GM21529 (cell line): ENCODE data around the gene CASR.

ENCODE experiments used
- ATAC-seq: cut with Tn5 transposase; IDR thresholded peaks from one replicate; pipeline ENCODE4 v1.9.1; 2021; ENCODE audit not compliant: unreplicated experiment

The CASR gene

DNA sequence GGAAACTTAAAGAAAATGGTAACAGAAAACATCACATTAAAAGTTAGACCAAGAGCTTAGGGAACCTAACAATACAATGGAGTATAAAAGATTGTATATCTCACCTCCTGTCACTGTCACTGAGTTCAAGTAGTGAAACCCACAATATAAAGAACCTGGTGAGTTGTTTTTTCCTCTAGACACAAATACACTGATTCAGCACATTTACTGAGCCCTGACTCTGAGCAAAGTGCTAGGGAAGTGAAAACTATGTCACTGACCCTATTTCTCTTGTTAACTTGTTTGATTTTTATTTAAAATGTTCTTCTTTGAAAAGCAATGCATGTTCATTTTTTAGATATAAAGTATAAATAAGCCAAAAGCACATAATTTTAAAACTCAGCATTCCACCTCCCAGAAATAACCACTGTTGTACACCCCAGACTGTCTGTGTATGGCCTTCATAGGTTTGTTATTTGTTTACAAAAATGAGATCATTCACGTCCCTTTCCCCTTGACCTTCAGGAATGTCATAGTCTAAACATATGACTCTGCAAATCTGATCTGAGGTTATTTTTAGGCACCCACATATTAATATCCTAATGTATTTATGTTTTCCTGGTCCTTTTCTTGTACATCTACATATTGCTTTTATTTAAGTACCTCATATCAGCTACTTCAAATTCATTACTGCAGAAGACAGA is 72.4 kb downstream of the CASR start:
- ATAC-seq: peak; percentile 73

DNA sequence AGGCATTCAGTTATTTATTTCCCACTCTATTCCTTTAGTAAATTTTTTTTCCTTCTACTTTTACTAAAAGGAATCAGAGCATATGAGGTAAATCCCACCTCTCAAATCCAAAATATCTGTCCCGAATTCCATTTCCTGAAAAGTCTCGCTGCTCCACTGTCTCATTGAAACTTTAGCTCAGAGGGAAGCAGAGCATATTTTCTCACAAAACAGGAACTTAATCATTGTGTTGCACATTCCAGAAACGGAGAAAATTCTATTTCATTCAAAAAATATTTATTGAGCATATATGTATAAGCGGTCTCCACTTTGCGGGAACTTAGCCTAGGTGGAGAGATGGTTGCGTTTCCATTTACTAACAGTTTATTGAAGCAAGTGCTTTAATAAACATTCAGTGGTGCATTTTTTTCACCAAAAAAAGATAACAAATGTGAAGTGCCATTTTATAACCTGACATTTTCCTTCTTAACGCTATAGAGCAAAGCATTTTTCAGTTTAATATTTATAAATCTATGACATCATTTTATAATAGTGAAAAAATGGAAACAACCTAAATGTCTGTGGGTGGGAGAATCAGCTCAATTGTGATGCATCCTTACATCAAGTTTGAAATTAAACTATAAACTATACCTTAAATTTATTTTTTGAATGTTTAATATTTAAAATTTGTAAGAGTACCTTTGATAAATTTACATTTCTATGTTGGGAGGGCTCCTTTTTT is 74.3 kb downstream of the CASR start:
- no peak for ATAC-seq

DNA sequence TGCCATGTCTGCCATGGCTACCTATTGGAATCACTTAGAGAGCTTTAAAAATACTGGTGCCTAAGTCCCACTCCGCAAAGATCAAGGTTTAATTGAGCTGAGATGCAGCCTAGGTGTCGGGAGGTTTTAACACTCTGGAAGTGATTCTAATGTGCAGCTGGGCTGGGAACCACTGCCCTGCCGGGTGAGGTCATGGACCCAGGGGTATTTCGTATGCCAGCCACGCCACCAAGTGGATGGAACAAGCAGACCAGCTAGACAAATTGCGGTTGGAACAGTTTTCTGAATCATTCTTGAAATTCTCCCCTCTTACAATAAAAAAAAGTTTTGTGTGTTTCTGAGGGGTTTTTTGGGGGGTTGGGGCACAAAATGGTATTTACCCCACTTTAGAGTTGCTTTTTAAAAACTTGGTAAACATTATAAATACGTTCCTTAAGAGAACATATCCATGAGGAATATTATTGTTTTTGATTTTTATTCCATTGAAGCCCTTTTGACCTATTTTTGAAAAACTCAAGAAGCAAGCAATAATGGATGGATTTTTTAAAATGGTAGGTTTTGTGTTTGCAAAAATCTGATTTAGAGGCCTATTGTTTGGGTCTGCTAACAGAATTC is 75.4 kb downstream of the CASR start:
- ATAC-seq: peak; percentile 80

DNA sequence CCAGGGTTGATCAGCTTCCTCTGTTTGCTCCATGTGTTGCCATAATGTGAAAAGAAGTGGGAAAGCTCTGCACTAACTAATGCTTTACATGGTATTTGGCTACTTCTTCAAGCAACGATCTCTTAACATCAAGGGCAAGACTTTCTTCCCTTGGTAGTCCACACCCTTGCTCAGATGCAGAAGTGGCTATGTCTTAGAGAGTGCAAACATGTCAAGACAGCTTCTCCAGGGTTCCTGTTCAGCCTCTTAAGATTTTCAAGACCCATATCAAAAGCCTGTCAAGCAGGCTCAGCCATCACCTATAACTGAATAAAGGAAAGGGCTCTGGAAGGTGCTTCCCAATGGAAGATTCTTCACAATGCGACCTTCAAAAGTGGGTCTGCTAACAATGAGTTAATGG is 76.7 kb downstream of the CASR start:
- no peak for ATAC-seq

DNA sequence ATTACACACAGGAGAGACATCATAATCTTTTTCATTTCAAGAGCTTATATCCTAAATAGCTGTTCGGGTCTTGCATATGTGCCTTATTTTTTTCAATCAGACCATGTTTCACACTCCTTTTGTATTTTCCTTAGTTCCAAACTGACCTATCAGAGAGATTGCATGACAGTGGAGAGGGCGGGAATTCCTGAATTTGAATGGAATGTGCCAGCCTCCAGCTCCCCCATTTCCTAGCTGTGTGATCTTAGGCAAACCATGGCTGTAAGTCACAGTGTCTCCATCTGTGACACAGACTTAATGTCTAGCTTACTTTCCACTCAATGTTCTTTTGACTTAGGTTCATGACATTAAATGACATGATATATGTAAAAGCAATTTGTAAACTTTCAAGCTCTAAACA is 79.6 kb downstream of the CASR start:
- ATAC-seq: no peak

GRCh38 chr3:122263974-122264588 is 80.6 kb downstream of the CASR start:
- ATAC-seq: no peak

DNA sequence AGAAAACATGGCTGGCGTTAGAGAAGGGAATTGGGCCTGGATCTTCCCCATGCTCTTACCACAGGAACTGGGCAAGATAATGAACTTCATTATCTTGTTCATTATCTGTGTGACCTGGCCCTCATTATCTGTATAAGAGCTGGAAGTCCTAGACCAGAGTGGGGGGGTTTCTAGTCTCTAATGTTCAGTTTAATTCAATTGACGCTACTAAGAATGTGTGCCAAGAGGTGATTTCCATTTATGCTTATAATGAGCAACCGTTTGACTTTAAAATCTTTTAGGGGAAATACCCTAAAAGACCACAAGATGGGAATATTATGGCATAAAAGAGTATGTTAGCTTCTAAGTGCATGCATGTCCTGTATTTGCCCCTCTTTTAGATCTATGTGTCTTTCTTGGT is 82.5 kb downstream of the CASR start:
- ATAC-seq: no peak

DNA sequence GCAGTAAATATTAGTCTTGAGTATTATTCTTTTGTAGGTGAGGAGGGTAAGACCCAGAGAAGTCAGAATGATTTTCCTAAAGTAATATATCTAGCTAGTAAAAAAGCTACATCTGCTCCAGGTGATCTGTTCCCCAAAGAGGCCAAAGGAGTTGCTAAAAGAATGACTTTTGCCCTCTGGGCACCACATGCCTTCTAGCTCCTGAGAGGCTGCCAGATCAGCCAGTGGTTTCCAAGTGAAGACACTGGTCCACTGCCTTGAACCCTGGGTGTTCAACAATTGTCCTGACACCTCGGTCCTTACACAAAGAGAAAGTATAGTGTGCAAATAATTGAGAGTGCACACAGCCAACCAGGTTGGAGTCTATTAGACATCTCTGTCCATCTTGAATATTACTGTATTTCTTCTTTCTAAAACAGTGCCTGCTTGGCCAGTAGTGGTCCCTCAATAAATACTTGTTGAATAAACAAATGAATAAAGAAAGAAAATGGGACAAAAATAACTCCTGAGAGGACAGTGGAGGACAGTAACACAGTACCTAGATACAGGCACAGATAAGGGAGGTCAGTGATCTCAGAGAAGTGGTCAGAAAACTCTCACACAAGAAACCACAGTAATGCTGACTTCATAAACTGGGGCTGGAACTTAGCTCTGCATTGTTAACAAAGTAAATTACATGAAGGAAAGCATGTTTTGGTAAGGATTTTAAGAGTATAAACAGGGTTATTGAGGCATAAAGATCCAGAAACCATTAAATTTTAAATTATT is 85.0 kb downstream of the CASR start:
- ATAC-seq: peak; percentile 52

DNA sequence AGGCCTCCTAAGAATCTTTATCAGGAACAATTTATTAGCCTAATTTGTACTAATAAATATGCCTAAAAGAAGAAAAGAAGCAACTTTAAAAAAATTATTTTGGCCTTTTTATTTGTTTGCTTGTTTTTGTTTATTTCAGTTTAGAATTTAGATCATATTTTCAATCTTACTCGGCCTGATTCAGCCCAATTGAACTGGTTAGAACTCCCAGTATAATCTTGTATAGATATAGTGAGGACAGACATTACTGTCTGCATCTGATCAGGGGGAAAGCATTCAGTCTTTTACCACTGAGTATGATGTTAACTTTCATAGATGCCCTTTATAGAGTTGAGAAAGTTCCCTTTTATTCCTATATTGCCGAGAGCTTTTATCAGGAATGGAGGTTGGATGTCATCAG is 85.6 kb downstream of the CASR start:
- ATAC-seq: no peak

- ATAC-seq: no peak
Measured at GRCh38 chr3:122271246-122271898, 87.9 kb downstream of the CASR start.

DNA sequence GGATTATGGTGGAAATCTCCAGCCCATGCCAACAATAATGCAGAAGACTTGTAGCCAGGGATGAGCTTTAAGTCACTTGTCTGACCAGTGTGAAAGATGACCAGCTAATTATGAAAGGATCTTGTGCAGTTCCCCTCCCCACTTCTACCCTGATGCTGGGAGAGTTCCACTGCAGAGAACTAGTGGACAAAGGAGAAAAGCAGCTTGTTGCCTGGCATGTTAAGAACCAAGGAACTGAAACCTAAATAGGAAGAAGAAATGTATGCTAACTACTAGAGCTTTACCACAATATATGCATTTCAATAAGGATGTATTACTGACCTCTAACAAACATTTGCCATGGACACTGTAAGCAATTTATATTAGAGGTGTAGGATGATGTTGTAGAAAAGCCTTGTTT is 89.4 kb downstream of the CASR start:
- no peak for ATAC-seq

DNA sequence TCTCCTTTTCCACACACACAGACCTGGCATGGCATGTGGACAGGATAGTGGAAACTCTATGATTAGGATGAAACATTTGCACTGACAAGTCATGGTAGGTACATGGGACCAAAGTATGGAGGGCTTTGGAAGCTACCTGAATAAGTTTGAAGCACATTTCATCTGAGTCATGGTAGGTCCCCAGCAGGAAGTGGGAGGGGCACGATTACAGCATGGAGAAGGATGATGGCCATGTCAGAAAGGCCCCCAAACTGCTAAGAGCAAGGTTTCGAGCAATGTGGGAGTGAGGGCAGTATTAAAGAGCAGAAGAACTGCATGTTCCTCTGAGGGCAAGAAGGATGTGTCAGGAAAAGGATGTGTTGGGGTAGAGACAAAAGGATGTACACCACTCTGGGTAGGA is 90.0 kb downstream of the CASR start:
- ATAC-seq: no peak

- no peak for ATAC-seq
Measured at GRCh38 chr3:122281891-122282290, 98.4 kb downstream of the CASR start.

- ATAC-seq: no peak
Measured at GRCh38 chr3:122283796-122284445, 100.5 kb downstream of the CASR start.

DNA sequence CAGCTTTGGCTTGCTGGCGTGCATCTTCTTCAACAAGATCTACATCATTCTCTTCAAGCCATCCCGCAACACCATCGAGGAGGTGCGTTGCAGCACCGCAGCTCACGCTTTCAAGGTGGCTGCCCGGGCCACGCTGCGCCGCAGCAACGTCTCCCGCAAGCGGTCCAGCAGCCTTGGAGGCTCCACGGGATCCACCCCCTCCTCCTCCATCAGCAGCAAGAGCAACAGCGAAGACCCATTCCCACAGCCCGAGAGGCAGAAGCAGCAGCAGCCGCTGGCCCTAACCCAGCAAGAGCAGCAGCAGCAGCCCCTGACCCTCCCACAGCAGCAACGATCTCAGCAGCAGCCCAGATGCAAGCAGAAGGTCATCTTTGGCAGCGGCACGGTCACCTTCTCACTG is 101.0 kb downstream of the CASR start:
- ATAC-seq: no peak

DNA sequence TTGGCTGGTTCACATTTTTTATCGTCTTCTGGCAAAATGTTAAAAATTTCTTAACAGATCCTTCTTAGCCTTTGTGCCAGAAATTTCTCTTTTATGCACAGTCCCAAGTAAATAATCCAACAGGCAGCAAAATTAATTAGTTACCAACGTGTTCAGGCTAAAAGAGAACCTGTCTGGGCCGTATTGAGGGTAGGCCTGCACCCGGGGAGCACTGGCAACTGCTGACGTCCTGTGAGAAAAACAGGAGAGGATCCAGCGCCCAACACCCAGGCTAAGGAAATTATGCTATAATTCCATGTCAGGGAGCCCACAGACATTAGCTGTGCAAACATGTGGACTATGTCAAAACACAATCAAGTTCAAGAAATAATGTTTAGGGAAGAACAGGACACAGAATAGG is 110.9 kb downstream of the CASR start:
- no peak for ATAC-seq

GRCh38 chr3:122295266-122296062 is 112.0 kb downstream of the CASR start:
- no peak for ATAC-seq

DNA sequence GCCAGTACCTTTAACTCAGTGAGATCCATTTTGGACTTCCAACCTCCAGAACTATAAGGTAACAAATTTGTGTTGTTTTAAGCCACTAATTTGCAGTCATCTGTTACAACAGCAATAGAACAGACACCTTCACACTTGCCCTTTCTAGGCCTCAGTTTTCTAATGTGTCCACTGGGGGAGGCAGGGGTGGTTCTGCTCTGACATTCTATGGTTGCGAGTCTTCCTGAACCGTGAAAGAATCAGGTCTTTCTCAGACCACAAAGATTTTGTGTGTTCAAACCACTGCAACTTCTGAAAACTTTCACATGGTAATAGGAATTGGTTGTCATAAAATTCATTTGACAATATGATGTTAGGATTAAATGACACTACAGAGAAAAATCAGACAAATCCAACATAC is 114.8 kb downstream of the CASR start:
- no peak for ATAC-seq

DNA sequence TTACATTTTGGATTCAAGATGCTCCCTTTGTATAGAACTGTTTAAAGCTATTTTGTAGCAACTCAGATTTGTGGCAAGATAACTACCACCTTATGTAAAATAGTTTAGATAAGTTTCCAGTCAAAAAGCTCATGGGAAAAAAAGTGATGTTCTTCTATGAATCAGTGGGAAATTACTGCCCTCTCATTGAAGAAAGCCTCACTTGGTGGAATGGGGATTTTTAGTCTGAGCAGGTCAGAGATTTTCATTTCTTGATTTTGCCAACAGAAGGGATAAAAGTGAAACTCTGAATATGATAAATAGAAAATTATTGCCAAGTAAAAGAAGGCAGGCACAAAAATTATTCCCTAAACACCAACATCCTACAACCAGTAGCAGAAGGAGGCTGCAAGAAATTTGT is 115.7 kb downstream of the CASR start:
- no peak for ATAC-seq
